ES-I3 (cell line): ENCODE data around the gene DCC.

Experiments
- H3K36me3 ChIP-seq: 2 replicates; pipeline ENCODE4 v1.6.1; 2013; ENCODE audit warnings: mild to moderate bottlenecking, low read length, control low read depth, moderate library complexity; ENCODE audit not compliant: insufficient read depth
- H3K4me1 ChIP-seq: 2 replicates; pipeline ENCODE4 v1.6.1; 2013; ENCODE audit warnings: mild to moderate bottlenecking, control low read depth, low read length; ENCODE audit not compliant: insufficient read depth
- H3K9ac ChIP-seq: 2 replicates; pipeline ENCODE4 v1.6.1; 2013; ENCODE audit warnings: low read depth, mild to moderate bottlenecking, low read length, moderate library complexity
- H3K9me3 ChIP-seq: 2 replicates; pipeline ENCODE4 v1.6.1; 2013; ENCODE audit warnings: mild to moderate bottlenecking, low read length, moderate library complexity; ENCODE audit not compliant: control insufficient read depth, insufficient read depth

The DCC gene

DNA sequence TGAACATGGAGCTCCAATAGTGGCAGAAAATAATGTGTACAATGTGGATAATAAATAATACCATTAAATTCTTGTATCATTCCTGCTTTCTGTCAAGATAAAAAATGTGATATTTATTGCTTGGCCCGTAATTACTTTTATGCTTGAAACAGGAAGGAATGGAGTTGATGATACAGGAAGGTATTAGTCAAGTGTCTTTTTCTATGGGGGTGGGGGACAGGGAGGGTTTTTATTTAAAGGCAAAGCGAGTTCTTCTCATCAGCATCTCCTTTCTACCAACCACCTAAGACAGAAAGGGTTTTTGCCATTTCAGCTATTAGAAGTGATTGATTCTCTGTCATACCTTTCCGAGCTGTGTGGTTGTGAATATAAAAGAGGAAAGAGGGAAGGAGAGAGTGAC lies 135.3 kb downstream of the DCC start:
- Histone ChIP-seq H3K4me1 (no peaks in the 10 kb centered on the region), H3K9me3 (no peaks in the 10 kb centered on the region), H3K9ac (no peak overlapping the region), H3K36me3 (no peaks in the 10 kb centered on the region)

- H3K4me1 ChIP-seq, result no peaks in the 10 kb centered on the region
- no peak overlapping the region for H3K9ac ChIP-seq
- no peaks in the 10 kb centered on the region for H3K36me3 ChIP-seq
- H3K9me3 ChIP-seq, result no peaks in the 10 kb centered on the region
These were observed 141.1 kb downstream of the DCC start for GRCh38 chr18:52481116-52481515.

GRCh38 chr18:52484977-52485376 lies 145.0 kb downstream of the DCC start:
- H3K4me1 ChIP-seq, result no peaks in the 10 kb centered on the region
- H3K36me3 ChIP-seq, result no peaks in the 10 kb centered on the region
- H3K9ac ChIP-seq, result no peak overlapping the region
- H3K9me3 ChIP-seq, result no peaks in the 10 kb centered on the region

DNA sequence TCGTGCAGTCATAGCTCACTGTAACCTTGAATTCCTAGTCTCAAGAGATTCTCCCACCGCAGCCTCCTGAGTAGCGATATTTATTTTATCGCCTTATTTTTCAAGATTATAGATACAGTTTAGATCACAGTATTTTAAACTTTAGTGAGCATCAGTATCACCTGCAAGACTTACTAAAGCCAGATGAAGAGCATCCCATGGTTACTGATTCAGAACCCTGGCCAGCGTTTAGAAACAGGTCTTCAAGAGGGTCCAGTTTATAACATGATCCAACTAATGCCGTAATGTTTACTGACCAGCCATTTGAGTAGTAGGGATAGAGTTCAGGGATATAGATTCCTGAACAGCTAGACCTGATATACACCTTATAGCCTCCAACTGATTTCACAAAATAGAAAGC lies 146.1 kb downstream of the DCC start:
- H3K4me1 ChIP-seq, result no peaks in the 10 kb centered on the region
- no peaks in the 10 kb centered on the region for H3K36me3 ChIP-seq
- H3K9me3 ChIP-seq, result no peaks in the 10 kb centered on the region
- H3K9ac ChIP-seq, result no peak overlapping the region

DNA sequence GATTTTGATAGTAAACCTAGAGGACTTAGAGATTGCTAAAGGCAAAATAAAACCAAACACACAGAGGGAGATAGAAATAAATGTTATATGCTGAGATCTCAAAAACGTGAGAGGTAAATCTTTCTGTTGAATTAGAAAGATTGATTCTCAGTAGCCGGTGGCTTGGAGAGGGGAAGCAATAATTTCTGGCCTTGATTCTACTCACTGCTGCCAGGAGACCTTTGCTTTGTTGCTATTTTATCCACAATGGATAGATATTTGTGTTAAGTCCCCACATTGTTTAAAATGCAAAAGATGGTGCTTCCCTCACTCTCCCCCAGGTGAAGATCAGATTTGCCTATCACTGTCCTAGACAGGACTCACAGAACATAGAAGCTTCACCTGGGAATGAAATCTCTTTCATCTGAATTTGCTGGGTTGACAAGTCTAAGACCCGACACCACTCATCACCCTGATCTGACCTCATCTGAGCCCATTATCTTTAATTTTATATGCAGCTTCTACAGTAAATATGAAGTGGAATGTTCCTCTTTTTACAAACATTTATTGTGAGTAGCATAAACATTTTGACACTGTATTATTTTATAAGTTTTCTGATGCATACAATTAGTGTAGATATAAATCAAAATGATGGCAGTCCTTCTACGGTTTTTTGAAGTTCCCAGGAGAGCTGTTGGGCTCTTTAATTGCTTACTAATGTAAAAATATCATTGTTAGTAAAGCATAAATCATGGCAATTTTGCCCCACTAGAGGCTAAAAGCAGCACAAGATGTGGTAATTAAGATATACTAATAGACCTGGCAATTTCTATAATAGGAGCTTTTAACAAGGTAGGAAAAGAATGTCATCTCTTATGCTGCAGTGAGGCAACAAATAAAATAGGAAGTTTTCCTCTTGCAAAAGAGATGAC lies 149.7 kb downstream of the DCC start:
- Histone ChIP-seq H3K9ac (no peak overlapping the region), H3K36me3 (no peaks in the 10 kb centered on the region), H3K4me1 (no peaks in the 10 kb centered on the region), H3K9me3 (no peaks in the 10 kb centered on the region; the same call in 1 of the 2 replicates)

GRCh38 chr18:52496426-52496825 lies 156.4 kb downstream of the DCC start:
- Histone ChIP-seq H3K36me3 (no peaks in the 10 kb centered on the region), H3K4me1 (no peaks in the 10 kb centered on the region), H3K9ac (no peak overlapping the region), H3K9me3 (no peaks in the 10 kb centered on the region; the same call in 1 of the 2 replicates)

DNA sequence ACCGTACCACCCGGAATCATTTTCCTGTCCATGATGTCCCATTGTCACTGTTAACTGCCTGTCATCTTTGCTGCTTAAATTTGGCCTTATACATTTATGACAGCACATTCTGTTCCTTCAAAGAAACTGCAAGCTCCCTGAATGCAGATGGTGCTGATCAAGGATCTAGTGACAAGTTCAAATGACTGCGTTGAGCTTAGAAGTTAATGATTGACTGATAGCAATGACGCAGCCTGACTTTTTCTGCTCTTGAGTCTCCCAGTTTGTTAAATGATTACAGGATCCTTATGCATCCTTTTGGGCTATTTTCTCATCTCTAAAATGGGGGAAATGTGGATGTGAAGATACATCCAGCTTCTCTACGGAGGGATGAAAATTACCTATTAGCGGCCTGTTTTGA lies 159.0 kb downstream of the DCC start:
- Histone ChIP-seq H3K4me1 (no peaks in the 10 kb centered on the region), H3K9ac (no peak overlapping the region), H3K36me3 (no peaks in the 10 kb centered on the region), H3K9me3 (no peaks in the 10 kb centered on the region)

DNA sequence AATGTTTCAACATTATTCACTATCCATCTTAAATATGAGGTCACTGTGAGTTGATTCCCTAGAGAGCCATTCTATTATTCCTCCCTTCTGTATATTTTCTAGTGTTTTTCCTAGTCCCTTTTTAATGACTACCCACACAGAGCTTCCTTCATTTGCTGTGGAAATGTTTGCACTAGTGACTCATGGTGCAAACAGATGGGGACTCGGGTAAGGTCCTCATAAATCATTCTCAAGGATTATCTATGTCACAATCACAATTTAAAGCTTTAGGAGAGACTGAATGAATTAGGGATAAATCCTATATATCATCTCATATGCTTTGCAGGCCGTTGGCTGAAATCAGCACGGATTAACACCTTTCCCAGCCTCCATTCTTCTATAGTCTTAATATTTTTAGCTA lies 159.6 kb downstream of the DCC start:
- no peaks in the 10 kb centered on the region for H3K4me1 ChIP-seq

DNA sequence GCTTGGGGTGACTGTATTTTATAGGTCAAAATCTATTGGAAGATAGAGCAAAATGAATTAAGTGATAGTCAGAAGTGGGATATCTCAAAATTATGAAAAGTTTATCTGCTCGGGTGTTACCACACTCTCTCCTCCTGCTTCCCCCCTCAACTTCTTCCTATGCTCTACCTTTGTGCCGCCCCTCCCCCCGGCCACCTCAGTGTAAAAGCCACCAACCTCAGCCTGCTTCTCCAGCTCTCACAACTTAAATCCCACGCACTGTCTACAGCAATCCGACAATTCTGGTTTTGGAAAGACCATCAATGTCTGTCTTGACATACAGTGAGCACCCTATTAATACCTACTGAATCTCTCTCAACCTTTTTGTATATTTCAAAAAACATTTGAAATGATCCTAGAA lies 164.6 kb downstream of the DCC start:
- Histone ChIP-seq H3K36me3 (no peaks in the 10 kb centered on the region), H3K9ac (no peak overlapping the region), H3K9me3 (no peaks in the 10 kb centered on the region), H3K4me1 (no peaks in the 10 kb centered on the region)

More for the DNA sequence above, 159.6 kb downstream of the DCC start:
- H3K9ac ChIP-seq, result no peak overlapping the region
- H3K9me3 ChIP-seq, result no peaks in the 10 kb centered on the region
- H3K36me3 ChIP-seq, result no peaks in the 10 kb centered on the region

DNA sequence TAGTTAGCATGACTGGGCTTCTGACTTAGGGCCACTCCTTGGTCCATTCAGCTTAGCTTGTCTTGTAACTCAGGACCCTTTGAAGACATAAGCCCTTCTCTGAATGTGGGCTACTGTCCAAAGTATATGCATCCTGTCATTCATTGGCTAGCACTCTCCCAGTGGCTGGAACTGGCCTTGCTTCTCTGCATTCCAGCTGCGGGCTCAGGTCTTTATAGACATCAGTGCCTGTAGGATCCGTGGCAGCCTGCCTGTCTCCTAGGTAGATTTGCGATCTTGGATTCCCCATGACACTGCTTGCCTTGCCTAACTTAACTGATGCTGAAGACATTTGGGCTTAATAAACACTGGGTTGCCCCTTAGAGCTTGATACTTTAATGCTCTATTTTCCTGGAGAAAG lies 170.1 kb downstream of the DCC start:
- Histone ChIP-seq H3K36me3 (no peaks in the 10 kb centered on the region), H3K4me1 (no peaks in the 10 kb centered on the region), H3K9me3 (no peaks in the 10 kb centered on the region), H3K9ac (no peak overlapping the region)

DNA sequence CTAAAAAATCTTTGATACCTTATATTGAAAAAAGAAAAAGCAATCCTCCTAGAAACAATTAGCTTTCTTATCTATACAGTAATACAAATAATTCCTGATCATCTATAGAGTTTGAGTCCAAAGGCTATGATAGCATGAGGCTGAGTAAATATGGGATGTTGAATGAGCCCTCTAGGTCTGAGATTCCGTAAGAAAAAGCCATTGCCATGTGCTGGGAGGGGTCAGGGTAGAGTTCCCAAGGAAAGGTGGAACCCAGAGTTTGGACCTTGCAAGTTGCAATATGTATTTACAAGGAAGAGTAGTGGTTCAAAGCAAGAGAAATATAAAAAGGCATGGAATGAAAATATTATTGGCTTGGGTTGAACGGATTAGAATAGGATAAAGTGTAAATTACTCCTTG lies 178.1 kb downstream of the DCC start:
- no peak overlapping the region for H3K9ac ChIP-seq
- no peaks in the 10 kb centered on the region for H3K36me3 ChIP-seq
- no peaks in the 10 kb centered on the region for H3K4me1 ChIP-seq
- H3K9me3 ChIP-seq, result no peaks in the 10 kb centered on the region

- Histone ChIP-seq H3K36me3 (no peaks in the 10 kb centered on the region), H3K9ac (no peak overlapping the region), H3K9me3 (no peaks in the 10 kb centered on the region), H3K4me1 (no peaks in the 10 kb centered on the region)
These were observed 179.0 kb downstream of the DCC start for GRCh38 chr18:52519021-52519420.

DNA sequence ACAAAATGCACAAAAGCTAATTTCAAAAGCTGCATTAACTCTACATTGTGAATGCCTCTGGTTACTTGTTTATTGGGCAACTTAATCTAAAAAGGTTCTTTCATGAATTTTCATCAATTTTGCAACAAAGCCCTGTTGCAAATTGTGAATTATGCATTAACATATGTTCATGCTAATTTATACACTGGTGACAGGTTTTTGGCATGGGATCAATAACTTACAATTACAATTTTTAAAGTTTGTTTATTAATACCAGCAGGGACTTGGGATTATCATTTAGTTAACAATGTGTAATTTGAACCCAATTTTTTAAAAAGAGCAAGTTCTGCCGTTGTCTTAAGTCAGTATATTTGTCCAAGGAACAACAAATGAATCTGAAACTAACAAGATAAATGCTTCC lies 183.6 kb downstream of the DCC start:
- Histone ChIP-seq H3K9me3 (no peaks in the 10 kb centered on the region), H3K36me3 (no peaks in the 10 kb centered on the region), H3K4me1 (no peaks in the 10 kb centered on the region), H3K9ac (no peak overlapping the region)

DNA sequence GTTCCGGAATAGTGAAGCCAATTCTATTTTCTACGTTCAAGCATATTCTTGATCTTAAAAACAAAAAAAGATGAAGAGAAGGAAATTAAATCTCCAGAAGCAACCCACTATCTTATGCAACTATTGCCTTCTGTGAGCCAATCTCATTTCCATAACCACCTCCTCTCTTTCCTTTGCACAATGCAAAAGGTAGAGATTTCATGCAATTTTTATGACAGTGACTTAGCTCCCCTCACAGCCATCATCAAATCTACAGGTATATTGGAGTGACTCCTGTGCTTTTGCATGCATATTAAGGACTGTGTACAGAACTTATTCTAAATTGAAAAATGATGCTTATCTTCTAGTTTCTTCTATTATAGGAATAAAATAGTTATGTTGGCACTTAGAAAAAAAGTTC lies 191.8 kb downstream of the DCC start:
- H3K4me1 ChIP-seq, result no peaks in the 10 kb centered on the region
- no peak overlapping the region for H3K9ac ChIP-seq
- no peaks in the 10 kb centered on the region for H3K36me3 ChIP-seq
- H3K9me3 ChIP-seq, result no peaks in the 10 kb centered on the region

DNA sequence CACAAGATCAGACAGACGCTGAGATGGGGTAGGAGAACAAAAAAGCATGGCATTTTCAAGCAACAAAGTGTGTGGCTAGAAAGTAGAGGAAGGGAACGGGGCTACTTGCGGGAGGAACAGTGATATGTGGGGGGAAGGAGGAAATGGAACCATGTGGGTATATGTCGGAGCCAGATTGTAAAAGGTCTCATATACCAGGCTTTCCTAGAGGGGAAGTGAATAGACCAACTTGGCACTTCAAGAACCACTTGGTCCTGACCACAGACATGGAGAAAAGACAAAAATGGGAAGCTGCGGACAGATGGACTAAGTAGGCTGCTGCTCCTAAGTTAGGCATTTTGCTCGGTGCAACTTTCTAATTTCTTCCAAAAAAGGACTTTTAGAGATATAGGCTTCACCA lies 196.0 kb downstream of the DCC start:
- H3K36me3 ChIP-seq, result no peaks in the 10 kb centered on the region
- no peaks in the 10 kb centered on the region; the same call in 1 of the 2 replicates for H3K9me3 ChIP-seq
- H3K9ac ChIP-seq, result no peak overlapping the region
- H3K4me1 ChIP-seq, result no peaks in the 10 kb centered on the region
